Sigmoid colon (tissue), 4 donors: ENCODE measurements around the gene GK2.

Experiments used
- POLR2AphosphoS5 ChIP-seq, 4 donors: sonication (generic); formaldehyde crosslinking; IDR thresholded peaks; one replicate each; pipeline ENCODE4 v1.6.1; 2017; ENCODE audit warnings: antibody characterized with exemption in 4 of 4
- TF ChIP-seq, protein P1 (sequence below), 4 experiments: fragments of 450-650 bp in 3 of 4; fragments of 200-600 bp in 1 of 4; IDR thresholded peaks; one replicate each; pipeline ENCODE4 v1.5.1; 2016 to 2019; ENCODE audit warnings: antibody characterized with exemption in 4 of 4, mild to moderate bottlenecking in 3 of 4, moderate library complexity in 2 of 4

DNA sequence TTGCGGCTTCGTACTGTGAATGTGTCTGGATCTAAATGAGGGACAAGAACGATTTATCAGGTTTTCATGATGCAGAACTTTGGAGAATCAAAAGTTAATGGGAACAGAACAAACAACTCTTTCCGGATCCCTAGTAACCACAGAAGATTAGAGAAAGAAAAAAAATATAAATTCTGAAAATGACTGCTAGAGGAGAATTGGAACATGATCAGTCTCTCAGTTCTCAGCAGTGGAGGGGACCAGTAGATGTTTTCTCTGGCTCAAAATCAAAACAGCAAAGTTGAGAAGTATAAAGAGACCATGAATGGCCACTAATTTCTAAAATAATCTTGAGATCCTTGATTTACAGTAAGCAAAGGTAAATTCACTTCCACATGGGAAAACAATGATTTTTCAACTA is 38.1 kb upstream of the GK2 start:
- TF ChIP-seq, protein P1, sequence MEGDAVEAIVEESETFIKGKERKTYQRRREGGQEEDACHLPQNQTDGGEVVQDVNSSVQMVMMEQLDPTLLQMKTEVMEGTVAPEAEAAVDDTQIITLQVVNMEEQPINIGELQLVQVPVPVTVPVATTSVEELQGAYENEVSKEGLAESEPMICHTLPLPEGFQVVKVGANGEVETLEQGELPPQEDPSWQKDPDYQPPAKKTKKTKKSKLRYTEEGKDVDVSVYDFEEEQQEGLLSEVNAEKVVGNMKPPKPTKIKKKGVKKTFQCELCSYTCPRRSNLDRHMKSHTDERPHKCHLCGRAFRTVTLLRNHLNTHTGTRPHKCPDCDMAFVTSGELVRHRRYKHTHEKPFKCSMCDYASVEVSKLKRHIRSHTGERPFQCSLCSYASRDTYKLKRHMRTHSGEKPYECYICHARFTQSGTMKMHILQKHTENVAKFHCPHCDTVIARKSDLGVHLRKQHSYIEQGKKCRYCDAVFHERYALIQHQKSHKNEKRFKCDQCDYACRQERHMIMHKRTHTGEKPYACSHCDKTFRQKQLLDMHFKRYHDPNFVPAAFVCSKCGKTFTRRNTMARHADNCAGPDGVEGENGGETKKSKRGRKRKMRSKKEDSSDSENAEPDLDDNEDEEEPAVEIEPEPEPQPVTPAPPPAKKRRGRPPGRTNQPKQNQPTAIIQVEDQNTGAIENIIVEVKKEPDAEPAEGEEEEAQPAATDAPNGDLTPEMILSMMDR (IDR thresholded peaks at IDR 0.05), result no peak
- TF ChIP-seq POLR2AphosphoS5 (IDR thresholded peaks at IDR 0.05), result no peak
